SK-N-SH (cell line): ENCODE measurements around the gene AP3D1. TPM values are rescaled to one million over a fixed set of nuclear protein-coding genes. Genes with fewer than 3 reads are reported as not detected.

Source experiments
- CTCF ChIA-PET: fragments of 300-600, 350-600 bp; formaldehyde crosslinking; extraction: SDS; loops from one replicate; lab custom pipeline; 2021; lab: Yijun Ruan, JAX
- POLR2A ChIA-PET: fragments of 350-600 bp; sonication (Branson Sonifier 250); formaldehyde crosslinking; extraction: SDS; loops from one replicate; lab custom pipeline; 2020; ENCODE audit warnings: antibody characterized with exemption, inconsistent platforms; lab: Yijun Ruan, JAX
- DNase-seq: peaks from one replicate; pipeline ENCODE4 v3.0.0; 2012
- H2AFZ ChIP-seq: fragments of 200-600 bp; sonication (generic); 2 replicates; pipeline ENCODE4 v1.8.1; 2016; ENCODE audit warnings: antibody characterized with exemption, mild to moderate bottlenecking, low read depth
- H3F3A ChIP-seq: fragments of 200-600 bp; sonication (generic); replicated peaks from 2 replicates; pipeline ENCODE3; 2016; ENCODE audit warnings: antibody characterized with exemption, mild to moderate bottlenecking; ENCODE audit not compliant: insufficient read depth
- H3K27ac ChIP-seq, 2 experiments: fragments of 200-500 bp in 1 of 2; fragments of 200-600 bp in 1 of 2; sonication (Bioruptor generic) in 1 of 2; sonication (generic), shearing (Covaris generic) in 1 of 2; 2 replicates each; pipeline versions ENCODE4 v1.5.1 to v1.6.1; 2014 to 2016; ENCODE audit warnings: low read depth in 2 of 2, inconsistent platforms in 1 of 2, low read length in 1 of 2, mild to moderate bottlenecking in 1 of 2, mixed read lengths in 1 of 2
- H3K27me3 ChIP-seq: fragments of 200-600 bp; sonication (generic), shearing (Covaris generic); 2 replicates; pipeline ENCODE4 v1.6.1; 2016; ENCODE audit warnings: mixed run types; ENCODE audit not compliant: insufficient read depth
- H3K36me3 ChIP-seq, 2 experiments: fragments of 200-500 bp in 1 of 2; fragments of 200-600 bp in 1 of 2; sonication (Bioruptor generic) in 1 of 2; sonication (generic) in 1 of 2; replicated peaks in 1 of 2; 2 replicates each; pipeline versions ENCODE3 to v1.5.1; 2014 to 2016; ENCODE audit warnings: low read length in 1 of 2, mild to moderate bottlenecking in 1 of 2; ENCODE audit not compliant: insufficient read depth in 2 of 2, control insufficient read depth in 1 of 2
- H3K4me1 ChIP-seq, 2 experiments: fragments of 200-500 bp in 1 of 2; fragments of 200-600 bp in 1 of 2; sonication (Bioruptor generic) in 1 of 2; sonication (generic), shearing (Covaris generic) in 1 of 2; 2 replicates each; pipeline versions ENCODE4 v1.5.1 to v1.6.1; 2014 to 2016; ENCODE audit warnings: low read depth in 1 of 2, low read length in 1 of 2, mixed run types in 1 of 2; ENCODE audit not compliant: insufficient read depth in 2 of 2, control insufficient read depth in 1 of 2
- H3K4me2 ChIP-seq: fragments of 200-600 bp; sonication (generic), shearing (Covaris generic); 2 replicates; pipeline ENCODE4 v1.6.1; 2017; ENCODE audit warnings: mixed run types
- H3K4me3 ChIP-seq, 2 experiments: fragments of 200-500 bp in 1 of 2; fragments of 200-600 bp in 1 of 2; sonication (Bioruptor generic) in 1 of 2; sonication (generic), shearing (Covaris generic) in 1 of 2; 2 replicates each; pipeline versions ENCODE4 v1.5.1 to v1.8.1; 2014 to 2016; ENCODE audit warnings: low read depth in 2 of 2, inconsistent platforms in 1 of 2, low read length in 1 of 2, mild to moderate bottlenecking in 1 of 2, mixed read lengths in 1 of 2, moderate library complexity in 1 of 2
- H3K79me2 ChIP-seq: fragments of 200-600 bp; sonication (generic); 2 replicates; pipeline ENCODE4 v1.8.1; 2017; ENCODE audit warnings: mild to moderate bottlenecking; ENCODE audit not compliant: insufficient read depth
- H3K9ac ChIP-seq: fragments of 200-600 bp; sonication (generic); 2 replicates; pipeline ENCODE4 v1.6.1; 2017; ENCODE audit warnings: mixed run types
- H3K9me2 ChIP-seq: fragments of 200-600 bp; sonication (generic); 2 replicates; pipeline ENCODE4 v1.6.1; 2017; ENCODE audit warnings: mixed run types
- H3K9me3 ChIP-seq: fragments of 200-600 bp; sonication (generic); 2 replicates; pipeline ENCODE4 v1.6.1; 2017; ENCODE audit warnings: mixed run types, mild to moderate bottlenecking, moderate library complexity
- H4K20me1 ChIP-seq: fragments of 200-600 bp; sonication (generic); 2 replicates; pipeline ENCODE4 v1.6.1; 2017; ENCODE audit warnings: mild to moderate bottlenecking, mixed run types; ENCODE audit not compliant: insufficient read depth
- CHD2 ChIP-seq: fragments of 150-350 bp; IDR thresholded peaks from 2 replicates; pipeline ENCODE4 v1.6.1; 2018; ENCODE audit warnings: low read length; ENCODE audit not compliant: partially characterized antibody
- ELF1 ChIP-seq: IDR thresholded peaks from 2 replicates; pipeline ENCODE4 v1.4.0; 2012
- EP300 ChIP-seq, 2 experiments: IDR thresholded peaks; 2 replicates each; pipeline versions ENCODE4 v1.4.0 to v1.6.1; 2012; ENCODE audit warnings: borderline replicate concordance in 1 of 2, low read depth in 1 of 2, low read length in 1 of 2
- GABPA ChIP-seq: IDR thresholded peaks from 2 replicates; pipeline ENCODE4 v1.4.0; 2012; ENCODE audit warnings: low read depth, mild to moderate bottlenecking
- GATA2 ChIP-seq: sonication (generic); formaldehyde crosslinking; IDR thresholded peaks from 2 replicates; pipeline ENCODE4 v1.5.0; 2020; ENCODE audit warnings: mild to moderate bottlenecking, missing genetic modification reagents
- IRF3 ChIP-seq: fragments of 150-350 bp; IDR thresholded peaks from 2 replicates; pipeline ENCODE4 v1.6.1; 2016; ENCODE audit warnings: mild to moderate bottlenecking, low read depth, low read length
- MAX ChIP-seq: IDR thresholded peaks from 2 replicates; pipeline ENCODE4 v1.4.0; 2012; ENCODE audit warnings: low read depth
- PBX3 ChIP-seq: IDR thresholded peaks from 2 replicates; pipeline ENCODE4; 2012
- POLR2AphosphoS5 ChIP-seq: IDR thresholded peaks from 2 replicates; pipeline ENCODE4 v1.6.1; 2012; ENCODE audit warnings: low read depth, low read length
- REST ChIP-seq: IDR thresholded peaks from 2 replicates; pipeline ENCODE4 v1.6.1; 2012; ENCODE audit warnings: mild to moderate bottlenecking, low read depth, low read length, moderate library complexity
- RFX5 ChIP-seq: IDR thresholded peaks from 2 replicates; pipeline ENCODE4 v1.6.1; 2012; ENCODE audit warnings: mild to moderate bottlenecking, improper control_type of control experiment, low read length
- RXRA ChIP-seq: IDR thresholded peaks from 2 replicates; pipeline ENCODE4 v1.4.0; 2012; ENCODE audit warnings: low read depth, mild to moderate bottlenecking, borderline replicate concordance
- SMC3 ChIP-seq: IDR thresholded peaks from 2 replicates; pipeline ENCODE4 v1.6.1; 2012; ENCODE audit warnings: low read depth, low read length, improper control_type of control experiment
- TCF12 ChIP-seq: IDR thresholded peaks from 2 replicates; pipeline ENCODE4 v1.4.0; 2012
- TEAD4 ChIP-seq: IDR thresholded peaks from 2 replicates; pipeline ENCODE4 v1.4.0; 2012; ENCODE audit warnings: mild to moderate bottlenecking, borderline replicate concordance; ENCODE audit not compliant: insufficient read depth
- USF1 ChIP-seq: IDR thresholded peaks from 2 replicates; pipeline ENCODE4 v1.4.0; 2012; ENCODE audit warnings: low read depth, borderline replicate concordance
- USF2 ChIP-seq: fragments of 150-350 bp; IDR thresholded peaks from 2 replicates; pipeline ENCODE4 v1.6.1; 2017; ENCODE audit warnings: antibody characterized with exemption, low read length, low read depth, borderline replicate concordance
- WGBS: methylation state at CpG from one replicate; pipeline ENCODE4 v1.1.6; 2017; ENCODE audit warnings: low lambda C conversion rate; 5-methylcytosine and 5-hydroxymethylcytosine counted together
- polyA plus RNA-seq, 3 experiments: library from polyadenylated mRNA; depleted of rRNA; stranded (reverse); fragments of >200 nt; gene quantifications; 2 replicates each; pipeline ENCODE4 v1.2.3, GENCODE V29; 2012

Gene AP3D1
- polyA plus RNA-seq, 1 of the 3 experiments (the other 2 are of a cell fraction) = 127 TPM

- TF ChIP-seq USF1 (no peak), RXRA (no peak), REST (no peak), GATA2 (no peak), SMC3 (no peak), ELF1 (no peak), MAX (no peak), POLR2AphosphoS5 (no peak), EP300 (IDR thresholded peaks at IDR 0.05; ENCODE audit: borderline replicate concordance in 1 of 2, low read depth in 1 of 2, low read length in 1 of 2) (no peak)
Observed at GRCh38 chr19:2079076-2079864, 72.1 kb downstream of the AP3D1 start (continued).

GRCh38 chr19:2077833-2078619 lies 73.3 kb downstream of the AP3D1 start:
- Histone ChIP-seq H3K4me1 (no peaks in the 10 kb centered on the region), H3K9ac (no peak overlapping the region), H4K20me1 (no peaks in the 10 kb centered on the region), H3F3A (no peaks in the 10 kb centered on the region), H3K9me2 (no peaks in the 10 kb centered on the region), H3K4me3 (no peak overlapping the region), H2AFZ (no peak overlapping the region), H3K27me3 (no peaks in the 10 kb centered on the region), H3K36me3 (peaks cover 14% of the 10 kb centered on the region in 2 experiments), H3K79me2 (peaks cover 12% of the 10 kb centered on the region; the same call in 1 of the 2 replicates), H3K4me2 (no peak overlapping the region), H3K27ac (no peak overlapping the region), H3K9me3 (no peaks in the 10 kb centered on the region)
- peak; percentile 12 for DNase-seq
- ChIA-PET CTCF (interaction anchor here (1.1 to 1.8 kb wide), 2 partner anchors 8 to 58 kb away, joined by 9 to 11 read pairs; no protein-coding TSS in a partner anchor), POLR2A (no interaction called here)
- 97% methylated on average over 27 of the region's 44 CpGs for WGBS
- TF ChIP-seq RFX5 (no peak), IRF3 (no peak), USF2 (no peak), MAX (no peak), GABPA (no peak), TEAD4 (no peak), GATA2 (no peak), POLR2AphosphoS5 (no peak), CHD2 (no peak), PBX3 (no peak), TCF12 (no peak)
